GM19372 (cell line): ENCODE measurements around the gene URAD.

ENCODE experiments used
- ATAC-seq: cut with Tn5 transposase; IDR thresholded peaks from one replicate; pipeline ENCODE4 v1.9.1; 2021; ENCODE audit warnings: mild to moderate bottlenecking, low read depth, moderate library complexity; ENCODE audit not compliant: unreplicated experiment

Gene URAD

DNA sequence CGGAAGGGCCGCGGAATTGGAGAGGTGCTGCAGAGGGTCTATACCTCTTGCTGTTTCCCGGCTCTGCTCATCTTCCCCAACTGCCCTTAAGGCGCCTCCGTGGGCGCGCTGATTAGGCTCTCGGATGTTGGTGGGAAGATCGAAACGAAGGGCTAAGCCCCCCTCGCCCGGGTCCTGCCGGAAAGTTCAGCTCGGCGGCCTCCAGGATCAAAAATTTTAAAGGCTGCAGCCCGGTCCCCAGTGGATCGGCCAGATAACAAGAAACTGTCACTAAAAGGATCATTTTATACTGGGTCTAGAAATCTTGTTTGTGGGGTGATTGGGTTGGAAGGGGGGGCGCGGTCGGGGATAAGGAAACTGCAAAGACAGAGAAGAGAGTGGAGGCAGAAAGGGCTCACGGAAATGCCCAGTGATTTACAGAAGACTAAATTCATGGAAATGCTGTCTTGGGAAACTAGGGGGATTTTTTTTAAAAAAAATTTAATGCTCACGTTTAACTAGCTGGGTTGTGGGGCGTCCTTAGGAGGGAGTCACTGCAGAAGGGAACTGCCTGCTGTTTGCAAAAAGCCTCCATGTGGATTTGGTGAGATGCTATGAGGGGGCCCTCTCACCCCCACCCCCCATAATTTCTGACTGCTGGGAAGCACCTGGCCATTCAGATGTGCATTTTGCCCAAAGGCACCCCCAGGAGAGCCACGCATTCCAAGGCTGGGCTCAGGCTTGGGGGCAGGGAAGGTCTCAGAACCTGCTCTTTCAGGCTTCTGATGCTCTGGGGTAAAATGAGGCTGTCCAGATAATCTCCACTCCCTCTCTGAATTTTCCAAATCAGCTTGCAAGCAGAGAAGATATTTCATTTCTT is 27.0 kb downstream of the URAD start:
- ATAC-seq, result no peak

DNA sequence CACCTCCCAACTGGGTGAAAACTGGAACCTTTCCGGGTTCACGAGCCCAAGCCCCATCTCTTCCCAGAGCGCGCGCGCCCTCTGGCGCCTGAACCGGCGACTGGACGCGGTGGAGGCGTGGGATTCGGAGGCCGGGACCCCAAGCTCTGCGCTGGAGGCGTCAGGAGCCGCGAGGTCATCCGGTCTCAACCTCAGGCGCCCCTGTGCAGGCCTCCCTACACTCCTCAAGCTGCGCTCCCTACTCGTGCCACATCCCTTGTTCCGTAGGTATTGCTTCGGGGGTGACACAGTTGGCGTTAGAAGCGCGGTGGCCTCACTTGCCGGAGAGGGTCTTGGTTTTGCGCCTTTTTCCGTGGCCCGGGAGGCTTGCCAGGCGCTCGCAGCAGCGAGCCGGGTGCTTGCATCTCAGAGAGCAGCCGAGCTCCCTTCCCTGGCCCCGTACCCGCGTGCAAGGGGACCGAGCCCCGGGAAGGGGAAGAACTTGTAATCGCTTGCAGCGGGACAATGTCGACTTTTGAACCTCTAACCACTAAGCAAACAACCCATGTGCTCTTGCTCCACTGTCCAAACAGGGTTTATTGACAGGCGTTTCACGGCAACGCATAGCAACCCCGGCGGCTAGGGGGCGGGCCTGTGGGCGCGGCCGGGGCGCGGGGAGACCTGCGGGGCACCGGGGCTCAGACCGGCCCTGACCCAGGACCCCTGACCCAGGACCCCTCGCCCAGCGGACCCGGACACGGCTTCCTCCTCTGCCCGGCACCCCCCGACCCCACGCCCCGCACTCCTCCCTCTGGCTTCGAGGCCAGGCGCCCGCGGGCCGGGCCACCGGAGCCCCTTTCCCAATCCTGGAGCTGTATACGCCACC is 27.9 kb downstream of the URAD start:
- ATAC-seq, result no peak

DNA sequence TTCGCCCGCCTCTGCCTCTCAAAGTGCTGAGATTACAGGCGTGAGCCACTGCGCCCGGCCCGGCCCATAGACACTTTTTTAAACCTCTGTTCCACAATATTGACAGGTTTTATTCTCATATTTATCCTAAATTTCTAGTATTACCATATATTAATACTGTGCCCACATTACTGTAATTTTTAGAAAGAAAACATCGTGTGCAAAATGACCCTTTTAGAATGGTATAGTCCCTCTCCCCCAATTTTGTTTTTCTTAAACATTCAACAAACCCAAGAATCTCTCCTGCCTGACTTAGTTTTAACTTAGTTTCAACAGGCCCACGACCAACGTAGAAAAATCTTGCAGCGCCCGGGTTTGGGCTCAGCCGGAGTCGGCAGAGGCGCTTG is 28.5 kb downstream of the URAD start:
- ATAC-seq, result no peak

DNA sequence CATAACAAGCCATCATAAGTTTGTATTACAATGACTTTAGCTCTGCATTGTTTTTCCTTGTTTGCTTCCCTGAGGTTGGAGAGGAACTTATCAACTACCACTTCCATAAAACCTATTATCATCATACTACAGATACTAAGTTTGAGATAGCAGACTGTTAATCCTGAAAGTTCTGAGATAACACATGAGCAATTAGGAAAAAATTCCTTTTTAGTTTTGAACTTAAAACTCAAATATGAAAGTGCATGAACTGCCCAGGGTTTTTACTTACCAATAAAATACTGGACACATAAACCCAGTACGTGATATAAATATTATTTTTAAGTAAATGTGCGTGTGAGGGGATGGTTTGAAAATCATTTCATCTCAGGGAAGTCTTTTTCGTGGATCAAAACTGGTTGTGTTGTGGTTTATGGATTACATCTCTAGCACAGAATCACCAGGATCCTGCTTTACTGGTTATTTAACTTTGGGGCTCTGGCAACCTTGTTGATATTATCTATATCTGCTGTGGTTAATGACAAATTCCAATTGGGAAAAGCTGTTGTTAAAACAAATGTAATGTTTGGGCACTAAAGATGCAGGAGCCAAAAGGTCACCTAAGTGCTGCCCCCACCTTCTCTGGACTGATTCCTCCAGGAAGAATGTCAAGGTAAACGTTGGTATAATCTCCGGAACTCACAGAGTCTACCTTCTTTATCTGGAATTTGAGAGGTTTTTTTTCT is 31.8 kb downstream of the URAD start:
- no peak for ATAC-seq

DNA sequence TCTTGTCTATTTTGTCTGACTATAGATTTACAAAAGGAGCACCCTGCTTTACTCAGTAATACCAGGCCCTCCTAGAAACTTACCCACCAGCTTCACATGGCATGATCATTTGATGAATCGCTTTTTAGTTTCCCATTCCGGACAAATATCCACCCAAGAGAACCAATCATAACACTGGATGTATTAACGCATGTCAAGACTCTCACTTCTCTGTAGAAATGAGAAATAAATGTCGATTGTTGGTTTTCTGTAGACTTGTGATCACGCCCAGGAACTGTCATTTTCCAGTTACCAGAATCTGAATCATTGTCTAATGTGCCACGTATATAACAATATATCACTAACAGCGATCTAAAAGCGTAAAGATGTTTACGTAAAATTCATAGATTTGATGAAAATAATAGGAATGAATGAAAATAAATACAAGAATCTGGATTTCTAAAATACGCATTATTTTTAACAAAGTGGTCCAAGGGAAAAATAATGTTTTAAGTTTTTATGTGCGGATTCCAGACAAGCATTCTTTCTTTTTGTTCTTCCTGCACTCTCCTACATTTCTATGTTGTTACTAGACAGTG is 33.4 kb downstream of the URAD start:
- no peak for ATAC-seq

DNA sequence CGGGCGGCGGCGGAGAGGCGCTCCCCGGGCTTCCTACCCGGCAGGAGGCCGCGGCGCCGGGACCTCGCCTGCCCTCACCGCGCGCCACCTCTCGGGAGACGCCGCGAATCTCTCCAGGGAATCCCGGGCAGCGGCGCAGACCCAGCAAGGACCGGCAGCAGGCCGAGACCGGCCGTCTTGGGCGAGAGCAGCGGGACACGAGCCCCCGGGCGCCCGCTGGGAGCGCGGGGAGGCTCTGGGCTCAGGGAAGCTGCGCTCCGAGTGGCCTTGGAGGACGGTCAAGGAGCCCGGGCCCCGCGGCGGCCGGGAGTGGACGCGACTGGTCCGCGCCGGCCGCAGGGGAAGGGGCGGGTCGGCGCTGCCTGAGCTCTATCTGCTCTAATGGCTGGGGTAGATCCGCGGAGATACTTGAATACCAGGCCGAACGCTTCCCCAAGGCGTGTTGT is 34.1 kb downstream of the URAD start:
- peak; percentile 7 for ATAC-seq

DNA sequence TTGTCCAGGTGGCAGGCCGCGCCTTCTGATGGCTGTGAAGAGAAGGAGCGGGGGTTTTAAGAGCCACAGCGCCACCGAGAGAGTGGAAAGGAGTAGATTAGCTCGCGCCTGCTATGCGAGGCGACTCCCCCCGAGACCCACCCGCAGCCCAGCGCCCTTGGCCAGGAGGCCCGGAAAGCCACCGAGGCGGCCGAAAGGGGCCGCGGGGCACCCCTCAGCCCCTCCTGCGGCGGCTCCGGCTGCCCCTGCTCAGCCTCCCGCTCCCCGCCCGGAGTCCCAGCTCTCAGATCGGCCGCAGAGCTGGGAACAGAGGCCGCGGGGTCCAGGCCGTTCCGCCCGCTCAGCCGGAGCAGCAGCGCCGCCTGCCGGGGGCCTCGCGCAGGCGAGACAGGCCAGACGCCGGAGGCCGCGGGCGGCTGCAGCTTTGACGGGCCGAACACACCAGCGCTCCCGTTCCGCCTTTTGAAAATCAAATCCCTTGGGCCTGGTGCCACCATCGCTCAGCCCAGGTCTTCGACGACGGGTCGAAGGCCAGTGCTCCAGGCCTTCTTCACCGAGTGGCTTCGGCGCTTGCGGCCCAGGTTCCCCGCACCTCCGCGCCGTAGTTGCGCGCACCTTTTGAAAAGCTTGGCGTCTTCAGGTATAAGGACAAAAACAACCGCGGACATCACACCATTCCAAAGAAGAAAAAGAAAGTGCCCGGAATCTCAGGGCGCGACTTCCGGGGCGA is 34.7 kb downstream of the URAD start:
- ATAC-seq, result peak; percentile 86

DNA sequence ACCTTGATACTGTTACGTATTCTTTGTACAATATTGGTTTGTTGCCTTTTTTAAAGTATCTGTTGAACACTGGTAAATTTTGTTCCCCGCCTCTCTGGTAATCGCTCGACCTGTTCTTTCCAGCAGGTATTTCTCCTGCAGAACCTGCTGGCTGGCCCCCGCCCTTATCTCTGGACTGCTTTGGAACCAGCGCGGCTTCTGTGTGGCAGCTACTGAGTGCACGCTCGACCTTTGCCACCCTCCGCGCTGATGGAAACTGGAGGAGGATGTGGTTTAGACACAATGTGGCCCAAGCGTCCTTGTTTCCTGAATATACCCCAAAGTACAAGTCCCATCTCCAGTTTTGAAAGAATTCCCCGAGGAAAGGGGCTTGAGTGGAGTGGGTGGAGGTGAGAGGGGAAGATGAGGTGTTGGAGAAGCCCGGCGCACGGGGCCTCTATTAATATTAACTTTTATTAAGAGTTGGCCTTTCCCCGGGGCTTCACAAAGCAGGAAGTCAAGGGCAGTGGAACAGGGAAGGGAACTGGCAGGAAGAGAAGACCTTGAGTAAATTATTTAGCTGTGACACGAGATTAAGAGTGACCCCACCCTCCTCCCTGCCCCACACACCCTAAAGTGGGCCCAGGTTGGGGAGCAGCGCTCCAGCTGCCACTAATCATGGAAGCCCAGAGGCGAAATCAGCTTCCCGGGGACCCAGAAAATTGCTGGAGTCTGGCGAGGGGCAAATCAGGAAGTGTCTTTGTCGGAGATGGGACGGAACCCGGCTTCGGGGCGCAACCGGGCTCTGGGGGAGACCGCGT is 35.4 kb downstream of the URAD start:
- ATAC-seq, result no peak

DNA sequence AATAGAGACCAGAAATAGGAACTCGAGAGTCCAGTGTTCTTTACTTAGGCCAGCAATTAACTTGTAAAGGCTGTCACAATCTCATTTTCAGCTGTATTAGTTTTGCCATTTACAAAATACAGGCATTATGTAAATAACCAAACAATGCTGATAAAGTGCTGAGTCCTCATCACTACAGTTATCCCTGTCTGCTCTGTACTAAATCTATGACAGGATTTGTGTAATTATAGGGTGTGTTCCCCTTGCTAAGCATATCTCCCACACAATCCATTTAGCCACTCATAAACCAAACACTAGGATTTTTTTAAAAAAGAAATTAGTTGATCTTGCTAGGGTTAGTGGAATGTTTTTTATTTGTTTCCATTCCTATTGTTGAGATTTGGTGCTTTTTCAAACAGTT is 45.5 kb downstream of the URAD start:
- ATAC-seq, result no peak

DNA sequence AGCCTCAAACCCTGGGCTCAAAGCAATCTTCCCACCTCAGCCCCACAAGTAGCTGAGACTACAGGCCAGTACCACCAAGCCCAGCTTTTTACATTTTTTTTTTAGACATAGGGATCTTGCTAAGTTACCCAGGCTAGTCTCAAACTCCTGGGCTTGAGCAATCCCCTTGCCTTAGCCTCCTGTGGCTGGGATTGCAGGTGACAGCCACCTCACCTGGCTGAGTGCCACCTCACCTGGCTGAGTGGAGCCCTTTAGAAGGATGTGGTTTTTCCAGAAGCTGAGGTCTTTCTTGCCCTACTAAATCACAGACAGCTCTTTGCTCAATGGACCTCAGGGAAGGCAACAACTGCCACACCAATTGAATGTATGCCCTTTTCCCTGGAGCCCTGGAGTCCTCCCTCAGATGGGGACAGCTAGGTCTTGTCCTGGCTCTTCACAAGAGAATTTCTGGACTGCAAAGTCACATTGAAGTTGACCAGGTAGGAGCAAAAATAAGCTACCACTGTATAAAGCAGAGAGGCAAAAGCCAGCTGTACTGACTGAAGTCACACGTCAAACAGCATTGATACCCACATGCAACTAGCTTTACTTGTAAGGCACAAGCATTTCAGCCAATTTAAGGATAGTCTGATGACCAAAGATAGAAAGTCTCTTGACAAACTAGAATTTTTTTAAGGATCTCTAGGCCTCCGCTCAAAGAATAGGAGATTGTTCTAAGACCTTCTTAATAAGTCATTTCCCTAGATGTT is 54.7 kb downstream of the URAD start:
- ATAC-seq, result no peak

DNA sequence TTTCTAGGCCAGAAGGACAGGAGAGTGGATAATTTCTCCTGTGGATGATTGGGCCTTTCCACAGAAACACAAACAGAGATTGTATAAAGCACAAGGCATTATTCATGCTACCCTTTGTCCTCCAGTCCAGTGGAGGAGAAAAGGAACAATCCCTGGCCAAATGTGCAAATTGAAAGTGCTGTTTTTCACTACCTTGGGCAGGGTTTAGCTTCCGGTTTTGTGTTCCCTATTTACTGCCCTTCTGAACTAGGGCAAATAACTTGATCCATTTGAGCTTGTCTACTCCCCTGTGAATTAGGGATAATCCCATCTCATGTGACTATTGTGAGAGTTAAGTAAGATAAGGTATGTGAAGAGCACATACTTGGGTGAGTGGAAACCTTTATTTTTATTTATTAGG is 55.4 kb downstream of the URAD start:
- ATAC-seq, result no peak

DNA sequence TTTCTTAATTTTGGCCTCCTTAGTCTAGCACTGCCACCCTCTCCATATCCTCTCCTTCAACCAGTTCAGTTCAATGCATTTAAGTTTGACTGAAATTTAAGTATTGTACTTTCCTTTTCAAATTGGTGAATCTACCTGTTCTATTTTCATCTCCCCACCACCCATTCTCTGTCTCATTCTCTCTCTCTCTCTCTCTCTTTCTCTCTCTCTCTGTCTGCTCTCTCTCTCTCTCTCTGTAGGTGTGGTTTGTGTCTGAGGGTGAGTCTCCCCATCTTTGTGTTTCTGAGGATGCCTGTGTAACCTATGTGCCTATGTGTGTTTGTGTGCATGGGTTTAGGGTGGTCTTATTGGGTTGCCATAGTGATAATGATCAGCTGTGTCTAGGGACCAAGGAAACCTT is 58.6 kb downstream of the URAD start:
- no peak for ATAC-seq

DNA sequence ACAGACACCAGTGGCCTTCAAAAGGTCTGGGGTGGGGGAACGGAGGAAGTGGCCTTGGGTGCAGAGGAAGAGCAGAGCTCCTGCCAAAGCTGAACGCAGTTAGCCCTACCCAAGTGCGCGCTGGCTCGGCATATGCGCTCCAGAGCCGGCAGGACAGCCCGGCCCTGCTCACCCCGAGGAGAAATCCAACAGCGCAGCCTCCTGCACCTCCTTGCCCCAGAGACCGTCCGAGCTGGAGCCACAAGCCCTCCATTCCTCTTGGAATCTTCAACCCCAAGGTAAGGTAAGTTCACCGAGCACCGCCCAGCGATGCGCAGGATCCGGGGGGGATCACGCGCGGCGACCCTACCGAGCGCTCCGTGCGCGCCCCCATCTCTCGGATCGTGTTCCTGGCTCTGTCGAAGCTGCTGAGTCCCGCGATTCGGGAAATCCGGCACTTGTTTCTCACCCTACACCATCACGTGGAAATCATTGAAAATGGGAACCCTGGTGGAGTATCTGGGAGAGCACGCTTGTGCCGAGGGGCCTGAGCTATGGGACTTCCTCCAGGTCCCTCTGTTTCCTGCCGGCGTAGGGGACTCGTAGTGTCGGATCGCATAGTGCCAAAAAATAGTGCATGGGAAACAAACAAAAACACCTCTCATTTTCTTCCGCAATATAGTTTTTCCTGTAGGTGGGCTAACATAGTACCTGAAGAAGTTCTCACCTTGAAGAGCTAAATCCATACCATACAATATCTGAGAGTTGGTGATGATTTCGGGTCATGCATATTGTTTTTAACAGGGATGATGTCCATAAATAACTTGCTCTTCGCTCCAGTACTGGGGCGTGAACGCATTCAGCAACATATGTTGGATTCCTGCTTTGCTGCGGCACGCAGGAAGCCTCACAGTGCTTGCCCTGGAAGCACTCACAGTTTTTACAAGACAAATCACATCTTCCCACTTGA is 59.4 kb downstream of the URAD start:
- no peak for ATAC-seq

DNA sequence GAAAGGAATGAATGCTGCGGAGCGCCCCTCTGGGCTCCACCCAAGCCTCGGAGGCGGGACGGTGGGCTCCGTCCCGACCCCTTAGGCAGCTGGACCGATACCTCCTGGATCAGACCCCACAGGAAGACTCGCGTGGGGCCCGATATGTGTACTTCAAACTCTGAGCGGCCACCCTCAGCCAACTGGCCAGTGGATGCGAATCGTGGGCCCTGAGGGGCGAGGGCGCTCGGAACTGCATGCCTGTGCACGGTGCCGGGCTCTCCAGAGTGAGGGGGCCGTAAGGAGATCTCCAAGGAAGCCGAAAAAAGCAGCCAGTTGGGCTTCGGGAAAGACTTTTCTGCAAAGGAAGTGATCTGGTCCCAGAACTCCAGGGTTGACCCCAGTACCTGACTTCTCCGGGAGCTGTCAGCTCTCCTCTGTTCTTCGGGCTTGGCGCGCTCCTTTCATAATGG is 60.1 kb downstream of the URAD start:
- ATAC-seq, result no peak
